HepG2 (cell line): ENCODE measurements around the gene GON7. TPM values are rescaled to one million over a fixed set of nuclear protein-coding genes. Genes with fewer than 3 reads are reported as not detected.

Experiments
- CBFB ChIP-seq: sonication (generic); formaldehyde crosslinking; IDR thresholded peaks from 2 replicates; pipeline ENCODE4 v1.4.0; 2020; ENCODE audit warnings: missing genetic modification reagents
- KLF16 ChIP-seq, 2 experiments: sonication (generic) in 1 of 2; formaldehyde crosslinking in 1 of 2; IDR thresholded peaks; 2 replicates each; pipeline versions ENCODE4 v1.6.1 to v1.8.0; 2016 to 2023; ENCODE audit warnings: missing genetic modification reagents in 2 of 2, missing compliant biosample characterization in 1 of 2
- RNF2 ChIP-seq: fragments of 450-650 bp; conservative IDR thresholded peaks from 2 replicates; pipeline ENCODE4 v1.6.1; 2016; ENCODE audit warnings: low read depth
- SMARCC2 ChIP-seq: fragments of 450-650 bp; IDR thresholded peaks from 2 replicates; pipeline ENCODE4 v1.6.1; 2017; ENCODE audit warnings: antibody characterized with exemption, mild to moderate bottlenecking
- ZBTB7B ChIP-seq: sonication (generic); formaldehyde crosslinking; IDR thresholded peaks from 2 replicates; pipeline ENCODE4 v1.4.0; 2020; ENCODE audit warnings: missing genetic modification reagents
- ZNF674 ChIP-seq: sonication (generic); formaldehyde crosslinking; IDR thresholded peaks from 2 replicates; pipeline ENCODE4 v1.5.0; 2020; ENCODE audit warnings: low read depth, mild to moderate bottlenecking, missing genetic modification reagents
- polyA plus RNA-seq, 8 experiments: library from polyadenylated mRNA; depleted of rRNA in 3 of 8; stranded (reverse) in 7 of 8; unstranded in 1 of 8; fragments of >200 nt; fragmentation: Illumina TruSeq in 4 of 8; extraction: Trizol in 4 of 8; gene quantifications; 2 replicates each; pipeline versions ENCODE4 v1.2.1 to v1.2.3, GENCODE V29; 2011 to 2016; ENCODE audit warnings: low read depth in 4 of 8, missing spikeins in 1 of 8, mixed read lengths in 1 of 8; ENCODE audit not compliant: insufficient read depth in 1 of 8
- total RNA-seq, 5 experiments: library from RNA; depleted of rRNA; stranded (reverse); fragments of >200 nt; fragmentation: Illumina TruSeq; extraction: Trizol; gene quantifications; 2 replicates each; pipeline ENCODE4 v1.2.3, GENCODE V29; 2016; ENCODE audit warnings: low read depth in 1 of 5
- TF ChIP-seq, protein P1 (sequence below): sonication (generic); formaldehyde crosslinking; IDR thresholded peaks from 2 replicates; pipeline ENCODE4 v1.4.0; 2020; ENCODE audit warnings: mild to moderate bottlenecking, missing genetic modification reagents, borderline replicate concordance
- TF ChIP-seq, protein P2 (sequence below): sonication (generic); formaldehyde crosslinking; IDR thresholded peaks from 2 replicates; pipeline ENCODE4 v1.9.0; 2022; ENCODE audit warnings: missing genetic modification reagents, mild to moderate bottlenecking, borderline replicate concordance
- TF ChIP-seq, protein P3 (sequence below): sonication (generic); formaldehyde crosslinking; IDR thresholded peaks from 2 replicates; pipeline ENCODE4 v1.5.0; 2020; ENCODE audit warnings: mild to moderate bottlenecking, low read depth, missing genetic modification reagents, borderline replicate concordance
- TF ChIP-seq, protein P4 (sequence below): sonication (generic); formaldehyde crosslinking; IDR thresholded peaks from 2 replicates; pipeline ENCODE4 v1.4.0; 2020; ENCODE audit warnings: mild to moderate bottlenecking, missing genetic modification reagents, borderline replicate concordance

The GON7 gene
- total and polyA plus RNA-seq, 2 of the 13 experiments (the other 11 are each of a cell fraction or from before 2014, with no cell fraction given), result 11.9 to 28.0 TPM

DNA sequence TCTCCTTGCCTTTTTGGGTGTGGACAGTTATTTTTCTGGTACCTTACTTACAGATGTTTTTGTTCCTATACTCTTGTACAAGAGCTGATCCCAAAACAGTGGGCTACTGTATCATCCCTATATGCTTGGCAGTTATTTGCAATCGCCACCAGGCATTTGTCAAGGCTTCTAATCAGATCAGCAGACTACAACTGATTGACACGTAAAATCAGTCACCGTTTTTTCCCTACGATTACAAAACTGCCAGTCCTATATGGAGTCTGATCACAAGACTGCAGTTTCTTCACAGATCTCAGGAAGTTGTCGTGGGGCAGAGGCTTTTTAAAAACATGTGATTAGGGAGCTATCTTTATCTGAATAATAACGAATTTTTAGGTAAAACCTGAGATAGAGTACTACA lies 20.4 kb downstream of the GON7 start (continued):
- TF ChIP-seq, protein P1, sequence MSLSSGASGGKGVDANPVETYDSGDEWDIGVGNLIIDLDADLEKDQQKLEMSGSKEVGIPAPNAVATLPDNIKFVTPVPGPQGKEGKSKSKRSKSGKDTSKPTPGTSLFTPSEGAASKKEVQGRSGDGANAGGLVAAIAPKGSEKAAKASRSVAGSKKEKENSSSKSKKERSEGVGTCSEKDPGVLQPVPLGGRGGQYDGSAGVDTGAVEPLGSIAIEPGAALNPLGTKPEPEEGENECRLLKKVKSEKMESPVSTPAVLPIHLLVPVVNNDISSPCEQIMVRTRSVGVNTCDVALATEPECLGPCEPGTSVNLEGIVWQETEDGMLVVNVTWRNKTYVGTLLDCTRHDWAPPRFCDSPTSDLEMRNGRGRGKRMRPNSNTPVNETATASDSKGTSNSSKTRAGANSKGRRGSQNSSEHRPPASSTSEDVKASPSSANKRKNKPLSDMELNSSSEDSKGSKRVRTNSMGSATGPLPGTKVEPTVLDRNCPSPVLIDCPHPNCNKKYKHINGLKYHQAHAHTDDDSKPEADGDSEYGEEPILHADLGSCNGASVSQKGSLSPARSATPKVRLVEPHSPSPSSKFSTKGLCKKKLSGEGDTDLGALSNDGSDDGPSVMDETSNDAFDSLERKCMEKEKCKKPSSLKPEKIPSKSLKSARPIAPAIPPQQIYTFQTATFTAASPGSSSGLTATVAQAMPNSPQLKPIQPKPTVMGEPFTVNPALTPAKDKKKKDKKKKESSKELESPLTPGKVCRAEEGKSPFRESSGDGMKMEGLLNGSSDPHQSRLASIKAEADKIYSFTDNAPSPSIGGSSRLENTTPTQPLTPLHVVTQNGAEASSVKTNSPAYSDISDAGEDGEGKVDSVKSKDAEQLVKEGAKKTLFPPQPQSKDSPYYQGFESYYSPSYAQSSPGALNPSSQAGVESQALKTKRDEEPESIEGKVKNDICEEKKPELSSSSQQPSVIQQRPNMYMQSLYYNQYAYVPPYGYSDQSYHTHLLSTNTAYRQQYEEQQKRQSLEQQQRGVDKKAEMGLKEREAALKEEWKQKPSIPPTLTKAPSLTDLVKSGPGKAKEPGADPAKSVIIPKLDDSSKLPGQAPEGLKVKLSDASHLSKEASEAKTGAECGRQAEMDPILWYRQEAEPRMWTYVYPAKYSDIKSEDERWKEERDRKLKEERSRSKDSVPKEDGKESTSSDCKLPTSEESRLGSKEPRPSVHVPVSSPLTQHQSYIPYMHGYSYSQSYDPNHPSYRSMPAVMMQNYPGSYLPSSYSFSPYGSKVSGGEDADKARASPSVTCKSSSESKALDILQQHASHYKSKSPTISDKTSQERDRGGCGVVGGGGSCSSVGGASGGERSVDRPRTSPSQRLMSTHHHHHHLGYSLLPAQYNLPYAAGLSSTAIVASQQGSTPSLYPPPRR (CRISPR knock-in tag), result no peak
- no peak for TF ChIP-seq RNF2
- TF ChIP-seq, protein P2, sequence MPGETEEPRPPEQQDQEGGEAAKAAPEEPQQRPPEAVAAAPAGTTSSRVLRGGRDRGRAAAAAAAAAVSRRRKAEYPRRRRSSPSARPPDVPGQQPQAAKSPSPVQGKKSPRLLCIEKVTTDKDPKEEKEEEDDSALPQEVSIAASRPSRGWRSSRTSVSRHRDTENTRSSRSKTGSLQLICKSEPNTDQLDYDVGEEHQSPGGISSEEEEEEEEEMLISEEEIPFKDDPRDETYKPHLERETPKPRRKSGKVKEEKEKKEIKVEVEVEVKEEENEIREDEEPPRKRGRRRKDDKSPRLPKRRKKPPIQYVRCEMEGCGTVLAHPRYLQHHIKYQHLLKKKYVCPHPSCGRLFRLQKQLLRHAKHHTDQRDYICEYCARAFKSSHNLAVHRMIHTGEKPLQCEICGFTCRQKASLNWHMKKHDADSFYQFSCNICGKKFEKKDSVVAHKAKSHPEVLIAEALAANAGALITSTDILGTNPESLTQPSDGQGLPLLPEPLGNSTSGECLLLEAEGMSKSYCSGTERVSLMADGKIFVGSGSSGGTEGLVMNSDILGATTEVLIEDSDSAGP (CRISPR knock-in tag), result no peak
- TF ChIP-seq, protein P3, sequence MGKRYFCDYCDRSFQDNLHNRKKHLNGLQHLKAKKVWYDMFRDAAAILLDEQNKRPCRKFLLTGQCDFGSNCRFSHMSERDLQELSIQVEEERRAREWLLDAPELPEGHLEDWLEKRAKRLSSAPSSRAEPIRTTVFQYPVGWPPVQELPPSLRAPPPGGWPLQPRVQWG, result no peak
- TF ChIP-seq ZNF674 (CRISPR knock-in tag), result no peak
- TF ChIP-seq CBFB (CRISPR knock-in tag), result no peak
- TF ChIP-seq ZBTB7B (CRISPR knock-in tag), result no peak
- no peak for TF ChIP-seq KLF16 (CRISPR knock-in tag; IDR thresholded peaks at IDR 0.05)
- TF ChIP-seq SMARCC2, result no peak
- TF ChIP-seq, protein P4, sequence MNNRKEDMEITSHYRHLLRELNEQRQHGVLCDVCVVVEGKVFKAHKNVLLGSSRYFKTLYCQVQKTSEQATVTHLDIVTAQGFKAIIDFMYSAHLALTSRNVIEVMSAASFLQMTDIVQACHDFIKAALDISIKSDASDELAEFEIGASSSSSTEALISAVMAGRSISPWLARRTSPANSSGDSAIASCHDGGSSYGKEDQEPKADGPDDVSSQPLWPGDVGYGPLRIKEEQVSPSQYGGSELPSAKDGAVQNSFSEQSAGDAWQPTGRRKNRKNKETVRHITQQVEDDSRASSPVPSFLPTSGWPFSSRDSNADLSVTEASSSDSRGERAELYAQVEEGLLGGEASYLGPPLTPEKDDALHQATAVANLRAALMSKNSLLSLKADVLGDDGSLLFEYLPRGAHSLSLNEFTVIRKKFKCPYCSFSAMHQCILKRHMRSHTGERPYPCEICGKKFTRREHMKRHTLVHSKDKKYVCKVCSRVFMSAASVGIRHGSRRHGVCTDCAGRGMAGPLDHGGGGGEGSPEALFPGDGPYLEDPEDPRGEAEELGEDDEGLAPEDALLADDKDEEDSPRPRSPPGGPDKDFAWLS (CRISPR knock-in tag), result no peak
